Adrenal gland (tissue), 12 donors: ENCODE data around the gene TCN1. TPM values are rescaled to one million over a fixed set of nuclear protein-coding genes. Genes with fewer than 3 reads are reported as not detected.
"Not testable (repeated sequence)": the region's sequence is repeated elsewhere in the genome, so short reads cannot be mapped to it uniquely, and the experiment has no call there.

Experiments
- DNase-seq, 7 donors: peaks; one replicate each; pipeline ENCODE4 v3.0.0-alpha.2; 2019 to 2020
- H3K27ac ChIP-seq, 5 donors: fragments of 200-600 bp; sonication (generic) in 4 of 5; 1 replicate in 3 of 5; 2 replicates in 2 of 5; pipeline versions ENCODE4 v1.5.1 to v1.8.0; 2016 to 2020; ENCODE audit warnings: mild to moderate bottlenecking in 1 of 5
- H3K27me3 ChIP-seq: fragments of 200-600 bp; 2 replicates; pipeline ENCODE4 v1.8.0; 2021
- H3K36me3 ChIP-seq, 2 donors: fragments of 200-600 bp; replicated peaks in 1 of 2; 1 replicate in 1 of 2; 2 replicates in 1 of 2; pipeline versions ENCODE4 v1.5.1 to v1.8.0; 2018 to 2022
- H3K4me1 ChIP-seq, 2 donors: fragments of 200-600 bp; replicated peaks in 1 of 2; 1 replicate in 1 of 2; 2 replicates in 1 of 2; pipeline versions ENCODE4 v1.5.1 to v1.8.0; 2018 to 2021
- H3K4me3 ChIP-seq, 4 donors: fragments of 200-600 bp; sonication (generic) in 3 of 4; one replicate each; pipeline ENCODE4 v1.5.1; 2016 to 2018
- H3K9me3 ChIP-seq, 3 donors: fragments of 200-600 bp; sonication (generic) in 1 of 3; replicated peaks in 1 of 3; 1 replicate in 2 of 3; 2 replicates in 1 of 3; pipeline versions ENCODE4 v1.5.1 to v1.8.0; 2016 to 2021
- POLR2A ChIP-seq, 2 donors: fragments of 450-650 bp; IDR thresholded peaks; one replicate each; pipeline ENCODE4 v1.6.1; 2017; ENCODE audit warnings: antibody characterized with exemption in 2 of 2, mild to moderate bottlenecking in 2 of 2, moderate library complexity in 1 of 2
- WGBS, 4 donors: extraction: QIAGEN DNeasy Blood & Tissue Kit in 2 of 4; methylation state at CpG; one replicate each; pipeline versions ENCODE4 v1.1.5 to v1.1.7; 2013 to 2017; 5-methylcytosine and 5-hydroxymethylcytosine counted together
- intact Hi-C, 2 donors: fragments of 100-400 bp; cut with DNase I; formaldehyde crosslinking; loops; one replicate each; pipeline versions ENCODE4 v1.14.1 to v1.15.0; 2022 to 2023
- polyA plus RNA-seq, 3 donors: library from polyadenylated mRNA; stranded (reverse); fragments of 200-250 nt in 2 of 3; fragments of 350-450 nt in 1 of 3; fragmentation: Illumina TruSeq in 1 of 3; extraction: RNeasy Lipid Tissue Mini Kit (QIAGEN cat#74804) in 1 of 3; gene quantifications; one replicate each; pipeline ENCODE4 v1.2.3, GENCODE V29; 2013 to 2014
- total RNA-seq, 9 donors: library from RNA; depleted of rRNA in 4 of 9; stranded (reverse); fragments of >200 nt in 4 of 9; fragments of 120-200 nt in 1 of 9; fragmentation: NEBNext Ultra II Directional in 1 of 9; extraction: Animal tissue kit (Norgen Biotek cat#: 25700) in 1 of 9; gene quantifications; one replicate each; pipeline versions ENCODE4 v1.1.0 to v1.2.4, GENCODE V29; 2013 to 2023
- TF ChIP-seq, protein P1 (sequence below), 6 experiments: fragments of 450-650 bp in 4 of 6; fragments of 200-600 bp in 2 of 6; sonication (generic) in 1 of 6; IDR thresholded peaks; 1 replicate in 5 of 6; 2 replicates in 1 of 6; pipeline versions ENCODE4 v1.5.1 to v1.8.0; 2016 to 2021; ENCODE audit warnings: antibody characterized with exemption in 6 of 6, mild to moderate bottlenecking in 2 of 6, moderate library complexity in 1 of 6
- donor health status: healthy with polysubstance abuse.
- donor health status: Bipolar disorder and iron deficiency.
- donor health status: DM: yes; HTN: yes; CAD: no.
- donor health status: DM: no; HTN: no; CAD: no.
- donor health status: DM: no; HTN: no; CAD: no.
- donor health status: DM: yes; HTN: yes; CAD: no.

TCN1 gene
- total and polyA plus RNA-seq, 12 donors = 0.32 to 0.78 TPM; not detected in 10

- Histone ChIP-seq H3K36me3 (no peaks in the 10 kb centered on the region), H3K4me1 (no peaks in the 10 kb centered on the region), H3K4me3 (no peak overlapping the region), H3K27me3 (no peaks in the 10 kb centered on the region), H3K9me3 (no peaks in the 10 kb centered on the region), H3K27ac (no peak overlapping the region)
- TF ChIP-seq, protein P1, sequence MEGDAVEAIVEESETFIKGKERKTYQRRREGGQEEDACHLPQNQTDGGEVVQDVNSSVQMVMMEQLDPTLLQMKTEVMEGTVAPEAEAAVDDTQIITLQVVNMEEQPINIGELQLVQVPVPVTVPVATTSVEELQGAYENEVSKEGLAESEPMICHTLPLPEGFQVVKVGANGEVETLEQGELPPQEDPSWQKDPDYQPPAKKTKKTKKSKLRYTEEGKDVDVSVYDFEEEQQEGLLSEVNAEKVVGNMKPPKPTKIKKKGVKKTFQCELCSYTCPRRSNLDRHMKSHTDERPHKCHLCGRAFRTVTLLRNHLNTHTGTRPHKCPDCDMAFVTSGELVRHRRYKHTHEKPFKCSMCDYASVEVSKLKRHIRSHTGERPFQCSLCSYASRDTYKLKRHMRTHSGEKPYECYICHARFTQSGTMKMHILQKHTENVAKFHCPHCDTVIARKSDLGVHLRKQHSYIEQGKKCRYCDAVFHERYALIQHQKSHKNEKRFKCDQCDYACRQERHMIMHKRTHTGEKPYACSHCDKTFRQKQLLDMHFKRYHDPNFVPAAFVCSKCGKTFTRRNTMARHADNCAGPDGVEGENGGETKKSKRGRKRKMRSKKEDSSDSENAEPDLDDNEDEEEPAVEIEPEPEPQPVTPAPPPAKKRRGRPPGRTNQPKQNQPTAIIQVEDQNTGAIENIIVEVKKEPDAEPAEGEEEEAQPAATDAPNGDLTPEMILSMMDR (IDR thresholded peaks at IDR 0.05) = peak; percentile 46 to 69 (median 62)
- TF ChIP-seq POLR2A (IDR thresholded peaks at IDR 0.05) = no peak
- WGBS, 4 donors = 4 to 9% (median 6%) methylated on average over 9 of the region's 9 CpGs
- intact Hi-C loops = loop anchor here in 1 of 2 donors (10.0 kb wide), 1 partner anchor 312 kb away; no protein-coding TSS in a partner anchor
- peak in 6 of 7 donors; percentile 30 to 58 (median 50) for DNase-seq
Observed at GRCh38 chr11:59822989-59823566, 43.2 kb downstream of the TCN1 start.

DNA sequence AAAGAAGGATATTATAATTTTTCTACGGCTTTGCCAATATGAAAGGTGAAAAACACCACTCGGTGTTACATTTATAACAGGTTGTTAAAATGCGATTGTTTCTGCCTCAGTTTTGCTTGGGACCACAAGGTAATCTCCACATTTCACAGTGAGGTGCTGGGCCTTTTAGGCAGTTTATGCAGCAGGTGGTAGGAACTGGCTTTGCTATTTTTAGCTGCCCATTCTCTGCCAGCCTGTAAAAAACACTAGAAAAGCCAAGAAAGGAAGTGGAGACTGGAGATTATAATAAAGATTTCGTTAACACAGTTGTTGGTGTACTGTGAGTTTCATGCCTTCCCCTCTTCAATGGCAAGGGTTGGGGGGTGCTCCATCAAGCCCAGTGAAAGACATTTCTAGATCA, 47.7 kb downstream of the TCN1 start:
- Histone ChIP-seq H3K27me3 (no peaks in the 10 kb centered on the region), H3K4me3 (no peak overlapping the region), H3K4me1 (no peaks in the 10 kb centered on the region), H3K9me3 (no peaks in the 10 kb centered on the region), H3K36me3 (no peaks in the 10 kb centered on the region), H3K27ac (no peak overlapping the region)
- intact Hi-C loops = loop anchor here in 1 of 2 donors (10.0 kb wide), 2 partner anchors 144 to 436 kb away; no protein-coding TSS in a partner anchor
- no peak for DNase-seq
- 55 to 61% (median 59%) methylated on average over 4 of the region's 4 CpGs for WGBS, 4 donors
- TF ChIP-seq, protein P1 (IDR thresholded peaks at IDR 0.05) = no peak
- TF ChIP-seq POLR2A (IDR thresholded peaks at IDR 0.05) = no peak

- not testable (repeated sequence) for H3K27me3 ChIP-seq, DNase-seq, H3K4me1 ChIP-seq, H3K27ac ChIP-seq, H3K4me3 ChIP-seq, H3K9me3 ChIP-seq, H3K36me3 ChIP-seq
- intact Hi-C loops = loop anchor here in 1 of 2 donors (10.0 kb wide), 2 partner anchors 142 to 438 kb away; no protein-coding TSS in a partner anchor
- 43 to 79% (median 69%) methylated on average over 1 of the region's 1 CpG for WGBS, 4 donors
Observed at GRCh38 chr11:59816434-59816833, 49.9 kb downstream of the TCN1 start.

- no peaks in the 10 kb centered on the region for H3K9me3 ChIP-seq
- intact Hi-C loops = loop anchor here in 1 of 2 donors (10.0 kb wide), 2 partner anchors 141 to 439 kb away; no protein-coding TSS in a partner anchor
- H3K27ac ChIP-seq = no peak overlapping the region
- H3K4me3 ChIP-seq = no peak overlapping the region
- 86 to 96% (median 88%) methylated on average over 1 of the region's 1 CpG for WGBS, 4 donors
- no peaks in the 10 kb centered on the region for H3K27me3 ChIP-seq
- TF ChIP-seq, protein P1 (IDR thresholded peaks at IDR 0.05) = no peak
- TF ChIP-seq POLR2A (IDR thresholded peaks at IDR 0.05) = no peak
- no peak for DNase-seq
- H3K4me1 ChIP-seq = no peaks in the 10 kb centered on the region
- no peaks in the 10 kb centered on the region for H3K36me3 ChIP-seq
Observed at GRCh38 chr11:59815754-59816153, 50.5 kb downstream of the TCN1 start.

DNA sequence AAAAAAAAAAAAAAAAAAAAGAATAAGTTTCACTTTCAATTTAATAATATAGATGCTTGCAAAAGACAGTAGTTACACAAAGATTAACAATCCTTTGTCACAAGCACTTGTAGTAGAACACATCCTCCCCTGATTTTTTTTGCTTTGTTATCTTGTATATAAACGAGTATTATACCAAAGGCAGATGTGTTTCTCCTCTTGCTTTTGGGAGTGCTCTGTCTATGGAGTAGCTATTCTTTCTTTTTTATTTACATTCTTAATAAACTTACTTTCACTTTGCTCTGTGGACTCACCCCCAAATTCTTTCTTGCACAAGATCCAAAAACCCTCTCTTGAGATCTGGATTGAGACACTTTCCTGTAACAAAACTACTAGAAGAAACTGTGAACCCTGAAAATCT, 52.3 kb downstream of the TCN1 start:
- H3K36me3 ChIP-seq = no peaks in the 10 kb centered on the region
- no peak overlapping the region for H3K4me3 ChIP-seq
- H3K9me3 ChIP-seq = no peaks in the 10 kb centered on the region
- intact Hi-C loops = loop anchor here in 1 of 2 donors (10.0 kb wide), 2 partner anchors 139 to 441 kb away; no protein-coding TSS in a partner anchor
- 41 to 55% (median 50%) methylated on average over 1 of the region's 1 CpG for WGBS, 4 donors
- TF ChIP-seq POLR2A (IDR thresholded peaks at IDR 0.05) = no peak
- TF ChIP-seq, protein P1 (IDR thresholded peaks at IDR 0.05) = no peak
- H3K27me3 ChIP-seq = no peaks in the 10 kb centered on the region
- peaks cover 4 to 10% of the 10 kb centered on the region in 2 donors for H3K4me1 ChIP-seq
- no peak for DNase-seq
- no peak overlapping the region for H3K27ac ChIP-seq
